Testis (tissue), 2 donors: ENCODE results near the gene RXRA.

Experiments
- CTCF ChIP-seq, 3 experiments: fragments of 450-650 bp in 2 of 3; fragments of 200-600 bp in 1 of 3; sonication (generic) in 1 of 3; IDR thresholded peaks; one replicate each; pipeline ENCODE4 v1.5.1; 2016 to 2019; ENCODE audit warnings: antibody characterized with exemption in 3 of 3, mild to moderate bottlenecking in 2 of 3, moderate library complexity in 1 of 3
- POLR2A ChIP-seq: fragments of 450-650 bp; IDR thresholded peaks from one replicate; pipeline ENCODE4 v1.6.1; 2017; ENCODE audit warnings: antibody characterized with exemption, mild to moderate bottlenecking, moderate library complexity

GRCh38 chr9:134420974-134421432 lies 94.7 kb downstream of the RXRA start:
- TF ChIP-seq CTCF (IDR thresholded peaks at IDR 0.05) (no peak), POLR2A (no peak)
